Liver (tissue), 9 donors: ENCODE measurements around the gene UFD1. TPM values are rescaled to one million over a fixed set of nuclear protein-coding genes. Genes with fewer than 3 reads are reported as not detected.

Experiments
- DNase-seq: peaks from one replicate; pipeline ENCODE4 v3.0.0-alpha.2; 2017; ENCODE audit warnings: low spot score
- H3K27ac ChIP-seq, 2 donors: one replicate each; pipeline ENCODE4 v1.7.0; 2013; ENCODE audit warnings: inconsistent platforms in 2 of 2, low read length in 2 of 2, control low read depth in 1 of 2, low read depth in 1 of 2, mild to moderate bottlenecking in 1 of 2
- H3K27me3 ChIP-seq, 4 donors: one replicate each; pipeline versions ENCODE4 v1.6.1 to v1.7.0; 2013; ENCODE audit warnings: low read length in 3 of 4, inconsistent platforms in 1 of 4, mild to moderate bottlenecking in 1 of 4, moderate library complexity in 1 of 4; ENCODE audit not compliant: control insufficient read depth in 4 of 4, insufficient read depth in 4 of 4
- H3K36me3 ChIP-seq, 4 donors: one replicate each; pipeline versions ENCODE4 v1.6.1 to v1.7.0; 2013; ENCODE audit warnings: low read length in 3 of 4, mild to moderate bottlenecking in 3 of 4, low read depth in 1 of 4, moderate library complexity in 1 of 4; ENCODE audit not compliant: control insufficient read depth in 4 of 4, insufficient read depth in 3 of 4
- H3K4me1 ChIP-seq, 4 donors: one replicate each; pipeline versions ENCODE4 v1.6.1 to v1.7.0; 2013; ENCODE audit warnings: low read length in 3 of 4, mild to moderate bottlenecking in 3 of 4, moderate library complexity in 1 of 4; ENCODE audit not compliant: control insufficient read depth in 4 of 4, insufficient read depth in 4 of 4
- H3K4me3 ChIP-seq, 3 donors: one replicate each; pipeline versions ENCODE4 v1.6.1 to v1.7.0; 2013; ENCODE audit warnings: low read length in 3 of 3, control low read depth in 1 of 3, low read depth in 1 of 3, mild to moderate bottlenecking in 1 of 3
- H3K9ac ChIP-seq, 2 donors: one replicate each; pipeline ENCODE4 v1.7.0; 2013; ENCODE audit warnings: low read length in 2 of 2, mild to moderate bottlenecking in 2 of 2, moderate library complexity in 2 of 2, control low read depth in 1 of 2, low read depth in 1 of 2
- H3K9me3 ChIP-seq, 4 donors: one replicate each; pipeline versions ENCODE4 v1.6.1 to v1.7.0; 2013; ENCODE audit warnings: low read length in 3 of 4; ENCODE audit not compliant: control insufficient read depth in 4 of 4
- ATF3 ChIP-seq: IDR thresholded peaks from 2 replicates; pipeline ENCODE4 v1.6.1; 2016; ENCODE audit warnings: antibody characterized with exemption
- CTCF ChIP-seq: fragments of 150-350 bp; IDR thresholded peaks from 2 replicates; pipeline ENCODE4 v1.5.1; 2017; ENCODE audit warnings: improper control_type of control experiment, low read depth, low read length; ENCODE audit not compliant: missing input control
- FOXA1 ChIP-seq: IDR thresholded peaks from 2 replicates; pipeline ENCODE4 v1.6.1; 2016; ENCODE audit warnings: antibody characterized with exemption
- FOXA2 ChIP-seq: IDR thresholded peaks from 2 replicates; pipeline ENCODE4 v1.6.1; 2016; ENCODE audit warnings: antibody characterized with exemption
- GABPA ChIP-seq, 2 donors: IDR thresholded peaks in 1 of 2; conservative IDR thresholded peaks in 1 of 2; 2 replicates each; pipeline ENCODE4 v1.6.1; 2016; ENCODE audit warnings: antibody characterized with exemption in 2 of 2, mild to moderate bottlenecking in 1 of 2, moderate library complexity in 1 of 2
- JUND ChIP-seq, 2 donors: IDR thresholded peaks; 2 replicates each; pipeline ENCODE4 v1.6.1; 2016; ENCODE audit warnings: antibody characterized with exemption in 2 of 2
- NR2F2 ChIP-seq: IDR thresholded peaks from 2 replicates; pipeline ENCODE4 v1.6.1; 2016; ENCODE audit warnings: antibody characterized with exemption
- REST ChIP-seq: IDR thresholded peaks from 2 replicates; pipeline ENCODE4 v1.6.1; 2016; ENCODE audit warnings: antibody characterized with exemption, mild to moderate bottlenecking
- WGBS: extraction: QIAGEN DNeasy Blood & Tissue Kit; methylation state at CpG from one replicate; pipeline ENCODE4 v1.1.7; 2013; 5-methylcytosine and 5-hydroxymethylcytosine counted together
- polyA plus RNA-seq, 2 donors: library from polyadenylated mRNA; stranded (reverse) in 1 of 2; unstranded in 1 of 2; fragments of 200-250 nt in 1 of 2; fragments of >200 nt in 1 of 2; fragmentation: Nextera tagmentation in 1 of 2; extraction: Ambion mirVana in 1 of 2; gene quantifications; one replicate each; pipeline versions ENCODE4 v1.2.1 to v1.2.3, GENCODE V29; 2013 to 2015
- total RNA-seq, 2 donors: library from RNA; depleted of rRNA; stranded (reverse); fragments of >200 nt; gene quantifications; one replicate each; pipeline ENCODE4 v1.2.3, GENCODE V29; 2014
- donor health status: healthy.
- donor health status: healthy.
- donor health status: healthy.
- donor health status: healthy.
- donor health status: healthy.

The UFD1 gene
- total and polyA plus RNA-seq, 4 donors = 28.2 to 64.2 (median 54.6) TPM

GRCh38 chr22:19466848-19467752, 11.9 kb downstream of the UFD1 start:
- no peaks in the 10 kb centered on the region for H3K4me1 ChIP-seq
- 98% methylated on average over 9 of the region's 9 CpGs for WGBS
- TF ChIP-seq JUND (IDR thresholded peaks at IDR 0.05) (no peak), GABPA (IDR thresholded peaks at IDR 0.05 in 1 of 2, conservative IDR thresholded peaks at IDR 0.05 in 1 of 2) (no peak)
- no peak overlapping the region for H3K4me3 ChIP-seq
- no peaks in the 10 kb centered on the region for H3K27me3 ChIP-seq
- no peak overlapping the region for H3K9ac ChIP-seq
- H3K36me3 ChIP-seq = peaks cover 33 to 88% (median 76%) of the 10 kb centered on the region in 4 donors
- H3K9me3 ChIP-seq = no peaks in the 10 kb centered on the region
- H3K27ac ChIP-seq = no peak overlapping the region
- DNase-seq = no peak

GRCh38 chr22:19466126-19466716, 12.8 kb downstream of the UFD1 start:
- Histone ChIP-seq H3K9me3 (no peaks in the 10 kb centered on the region), H3K4me1 (no peaks in the 10 kb centered on the region), H3K36me3 (peaks cover 34 to 81% (median 70%) of the 10 kb centered on the region in 4 donors), H3K27ac (no peak overlapping the region), H3K9ac (no peak overlapping the region), H3K4me3 (no peak overlapping the region), H3K27me3 (no peaks in the 10 kb centered on the region)
- TF ChIP-seq REST (no peak), CTCF (no peak), ATF3 (no peak), JUND (IDR thresholded peaks at IDR 0.05) (no peak), NR2F2 (no peak)
- WGBS = 95% methylated on average over 14 of the region's 14 CpGs
- DNase-seq = no peak

- WGBS = 95% methylated on average over 4 of the region's 4 CpGs
- Histone ChIP-seq H3K36me3 (peaks cover 30 to 73% (median 63%) of the 10 kb centered on the region in 4 donors), H3K9ac (no peak overlapping the region), H3K27ac (no peak overlapping the region), H3K27me3 (no peaks in the 10 kb centered on the region), H3K4me1 (no peaks in the 10 kb centered on the region), H3K9me3 (no peaks in the 10 kb centered on the region), H3K4me3 (no peak overlapping the region)
- DNase-seq = no peak
- no peak for TF ChIP-seq CTCF
- TF ChIP-seq FOXA1 = no peak
- TF ChIP-seq ATF3 = no peak
- no peak for TF ChIP-seq FOXA2
- TF ChIP-seq GABPA (IDR thresholded peaks at IDR 0.05 in 1 of 2, conservative IDR thresholded peaks at IDR 0.05 in 1 of 2) = no peak
Observed at GRCh38 chr22:19464975-19465374, 14.0 kb downstream of the UFD1 start.
